ENCODE data around the gene C13orf46.

DNA sequence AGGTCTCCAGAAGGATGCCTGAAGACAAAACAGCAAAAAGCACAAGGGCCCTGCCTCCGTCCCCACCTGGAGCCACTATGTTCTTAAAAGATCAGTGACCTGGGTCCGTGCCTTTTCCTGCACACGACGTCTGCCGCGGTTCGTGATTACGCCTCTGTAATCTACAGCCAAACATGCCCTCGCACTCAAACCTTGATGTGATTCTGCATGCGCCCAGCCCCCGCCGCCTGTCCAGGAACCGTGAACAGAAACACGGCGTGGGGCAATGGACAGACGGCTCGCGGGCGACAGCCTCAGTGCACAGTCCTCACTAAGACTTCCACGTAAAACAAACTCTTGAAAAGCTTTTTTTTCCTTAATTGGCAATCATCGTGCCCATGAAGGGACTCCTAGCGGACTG, 15.5 kb downstream of the C13orf46 start:
- no peak for TF ChIP-seq CTCF (IDR thresholded peaks at IDR 0.05; ENCODE audit: control extremely low read depth in 1 of 3, insufficient read depth in 1 of 3, low read depth in 1 of 3, low read length in 3 of 3)
- TF ChIP-seq RAD21 (IDR thresholded peaks at IDR 0.05 in 1 of 2, conservative IDR thresholded peaks at IDR 0.05 in 1 of 2; ENCODE audit: low read depth in 2 of 2, low read length in 2 of 2), result no peak
- TF ChIP-seq EZH2 (IDR thresholded peaks at IDR 0.05; ENCODE audit: low read depth, low read length, severe bottlenecking), result no peak
- no peak for TF ChIP-seq ATF2 (IDR thresholded peaks at IDR 0.05; ENCODE audit: low read length)
- no peak for TF ChIP-seq JUN (IDR thresholded peaks at IDR 0.05; ENCODE audit: low read depth, low read length)
- no peak for TF ChIP-seq POLR2A (IDR thresholded peaks at IDR 0.05; ENCODE audit: control extremely low read depth in 1 of 2, low read depth in 2 of 2, low read length in 2 of 2)
- TF ChIP-seq CEBPB (IDR thresholded peaks at IDR 0.05; ENCODE audit: low read depth, low read length), result no peak
- no peak for TF ChIP-seq BACH1 (IDR thresholded peaks at IDR 0.05; ENCODE audit: low read length)
- no peak for TF ChIP-seq SUZ12 (IDR thresholded peaks at IDR 0.05; ENCODE audit: low read length)
- TF ChIP-seq SIN3A (conservative IDR thresholded peaks at IDR 0.05 in 1 of 2, IDR thresholded peaks at IDR 0.05 in 1 of 2; ENCODE audit: low read depth in 1 of 2, low read length in 2 of 2), result no peak
- TF ChIP-seq, protein P1, sequence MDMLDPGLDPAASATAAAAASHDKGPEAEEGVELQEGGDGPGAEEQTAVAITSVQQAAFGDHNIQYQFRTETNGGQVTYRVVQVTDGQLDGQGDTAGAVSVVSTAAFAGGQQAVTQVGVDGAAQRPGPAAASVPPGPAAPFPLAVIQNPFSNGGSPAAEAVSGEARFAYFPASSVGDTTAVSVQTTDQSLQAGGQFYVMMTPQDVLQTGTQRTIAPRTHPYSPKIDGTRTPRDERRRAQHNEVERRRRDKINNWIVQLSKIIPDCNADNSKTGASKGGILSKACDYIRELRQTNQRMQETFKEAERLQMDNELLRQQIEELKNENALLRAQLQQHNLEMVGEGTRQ (IDR thresholded peaks at IDR 0.05; ENCODE audit: low read length), result no peak
- TF ChIP-seq HDAC6 (IDR thresholded peaks at IDR 0.05; ENCODE audit: low read depth, low read length), result no peak
- no peak for TF ChIP-seq GABPA (IDR thresholded peaks at IDR 0.05; ENCODE audit: borderline replicate concordance, insufficient read depth, low read length)

All from H1 (cell line).